Neural progenitor cell (in vitro differentiated cells): ENCODE results near the gene IFIT5. TPM values are rescaled to one million over a fixed set of nuclear protein-coding genes. Genes with fewer than 3 reads are reported as not detected.
"Not testable (repeated sequence)": the region's sequence is repeated elsewhere in the genome, so short reads cannot be mapped to it uniquely, and the experiment has no call there.

Source experiments
- DNase-seq: peaks from one replicate; pipeline ENCODE4 v3.0.0-alpha.2; 2016; ENCODE audit warnings: low spot score
- H2AFZ ChIP-seq: fragments of 200-600 bp; sonication (generic); replicated peaks from 2 replicates; pipeline ENCODE4 v1.6.1; 2016; ENCODE audit warnings: antibody characterized with exemption
- H3F3A ChIP-seq: fragments of 200-600 bp; sonication (generic); 2 replicates; pipeline ENCODE4 v1.6.1; 2016; ENCODE audit warnings: antibody characterized with exemption, low read depth
- H3K27ac ChIP-seq: fragments of 200-600 bp; sonication (generic); 2 replicates; pipeline ENCODE4 v1.5.1; 2016; ENCODE audit warnings: mild to moderate bottlenecking
- H3K27me3 ChIP-seq: fragments of 200-600 bp; sonication (generic); 2 replicates; pipeline ENCODE4 v1.6.1; 2016; ENCODE audit warnings: mild to moderate bottlenecking, moderate library complexity
- H3K36me3 ChIP-seq: fragments of 200-600 bp; sonication (generic); 2 replicates; pipeline ENCODE4 v1.5.1; 2016
- H3K4me1 ChIP-seq: fragments of 200-600 bp; sonication (generic); 2 replicates; pipeline ENCODE4 v1.6.1; 2016; ENCODE audit warnings: mixed run types
- H3K4me2 ChIP-seq: fragments of 200-600 bp; sonication (generic); 2 replicates; pipeline ENCODE4 v1.6.1; 2016
- H3K4me3 ChIP-seq: fragments of 200-600 bp; sonication (generic); 2 replicates; pipeline ENCODE4 v1.5.1; 2016
- H3K79me2 ChIP-seq: fragments of 200-600 bp; sonication (generic); 2 replicates; pipeline ENCODE4 v1.6.1; 2016; ENCODE audit warnings: low read depth
- H3K9ac ChIP-seq: fragments of 200-600 bp; sonication (generic); 2 replicates; pipeline ENCODE4 v1.6.1; 2016
- H3K9me3 ChIP-seq: fragments of 200-600 bp; sonication (generic); 2 replicates; pipeline ENCODE4 v1.5.1; 2016; ENCODE audit warnings: low read depth
- H4K20me1 ChIP-seq: fragments of 200-600 bp; sonication (generic); 2 replicates; pipeline ENCODE4 v1.6.1; 2016; ENCODE audit warnings: low read depth
- H3K27ac Mint-ChIP-seq: 3 replicates; pipeline ENCODE4 v1.8.0; 2021; ENCODE audit warnings: mixed read lengths
- H3K27me3 Mint-ChIP-seq: 2 replicates; pipeline ENCODE4 v1.8.0; 2022; ENCODE audit warnings: low read depth, mild to moderate bottlenecking, inconsistent platforms, moderate library complexity, mixed read lengths; ENCODE audit not compliant: insufficient read depth
- H3K36me3 Mint-ChIP-seq: 3 replicates; pipeline ENCODE4 v1.8.0; 2021; ENCODE audit warnings: mixed read lengths
- H3K4me1 Mint-ChIP-seq: 3 replicates; pipeline ENCODE4 v1.8.0; 2021; ENCODE audit warnings: mixed read lengths
- H3K4me3 Mint-ChIP-seq: 3 replicates; pipeline ENCODE4 v1.8.0; 2021; ENCODE audit warnings: mild to moderate bottlenecking, moderate library complexity, mixed read lengths
- H3K9me3 Mint-ChIP-seq: 3 replicates; pipeline ENCODE4 v1.8.0; 2020; ENCODE audit warnings: mixed read lengths
- CTCF ChIP-seq: fragments of 200-600 bp; sonication (generic); IDR thresholded peaks from 2 replicates; pipeline ENCODE4 v1.5.1; 2017; ENCODE audit warnings: antibody characterized with exemption, mild to moderate bottlenecking
- EZH2 ChIP-seq: fragments of 200-600 bp; sonication (generic); IDR thresholded peaks from 2 replicates; pipeline ENCODE4 v1.6.1; 2017; ENCODE audit warnings: antibody characterized with exemption, mild to moderate bottlenecking, moderate library complexity
- EZH2phosphoT487 ChIP-seq: fragments of 200-600 bp; sonication (generic); IDR thresholded peaks from 2 replicates; pipeline ENCODE4 v1.6.1; 2017; ENCODE audit warnings: antibody characterized with exemption
- total RNA-seq: library from RNA; depleted of rRNA; stranded (reverse); fragments of >200 nt; gene quantifications from 2 replicates; pipeline ENCODE4 v1.2.3, GENCODE V29; 2015; ENCODE audit warnings: low replicate concordance

The IFIT5 gene
- total RNA-seq, 1 donor from 2014 or later, result 7.0 TPM

- Histone ChIP-seq H3K27me3 (peaks cover 15% of the 10 kb centered on the region), H3F3A (peaks cover 14% of the 10 kb centered on the region)
- not testable (repeated sequence) for H2AFZ ChIP-seq, H3K79me2 ChIP-seq, H4K20me1 ChIP-seq, H3K9ac ChIP-seq, H3K27ac ChIP-seq, H3K4me1 ChIP-seq, H3K4me3 ChIP-seq, H3K36me3 ChIP-seq, H3K4me3 Mint-ChIP-seq, H3K4me2 ChIP-seq, H3K27me3 Mint-ChIP-seq, H3K9me3 ChIP-seq, H3K27ac Mint-ChIP-seq, DNase-seq
- peaks cover 12% of the 10 kb centered on the region for H3K36me3 Mint-ChIP-seq
- H3K4me1 Mint-ChIP-seq, result peaks cover 11% of the 10 kb centered on the region
- H3K9me3 Mint-ChIP-seq, result peaks cover 11% of the 10 kb centered on the region
Measured at GRCh38 chr10:89411135-89411534, 3.2 kb upstream of the IFIT5 start.

- not testable (repeated sequence) for H2AFZ ChIP-seq, H3K9ac ChIP-seq, H3K4me1 ChIP-seq, H3K9me3 ChIP-seq, H3K79me2 ChIP-seq, H3K9me3 Mint-ChIP-seq, H3K36me3 ChIP-seq, DNase-seq, H4K20me1 ChIP-seq, H3K4me2 ChIP-seq, H3K4me3 Mint-ChIP-seq, H3K27ac ChIP-seq, H3K4me3 ChIP-seq, H3K27me3 Mint-ChIP-seq
- H3K4me1 Mint-ChIP-seq, result peaks cover 12% of the 10 kb centered on the region
- peak overlapping the region; percentile 46 for H3K27ac Mint-ChIP-seq
- H3K27me3 ChIP-seq, result peaks cover 23% of the 10 kb centered on the region
- H3F3A ChIP-seq, result peaks cover 14% of the 10 kb centered on the region
- peaks cover 11% of the 10 kb centered on the region for H3K36me3 Mint-ChIP-seq
Measured at GRCh38 chr10:89412276-89412675, 2.1 kb upstream of the IFIT5 start.

GRCh38 chr10:89413398-89413912 lies 913 bp upstream of the IFIT5 start:
- H3K9ac ChIP-seq, result no peak overlapping the region

GRCh38 chr10:89414879-89415821 lies 782 bp downstream of the IFIT5 start:
- no peak overlapping the region for H3K27ac ChIP-seq
- H3K4me1 ChIP-seq, result peaks cover 4% of the 10 kb centered on the region
- TF ChIP-seq EZH2phosphoT487, result peak; percentile 13
- peak; percentile 74 for TF ChIP-seq EZH2
- no peak for TF ChIP-seq CTCF
- H3K4me3 Mint-ChIP-seq, result peak overlapping the region; percentile 98
- no peaks in the 10 kb centered on the region for H3K79me2 ChIP-seq
- peak overlapping the region; percentile 98 for H2AFZ ChIP-seq
- peak overlapping the region; percentile 22 for H3K9ac ChIP-seq
- peak; percentile 60 for DNase-seq
- no peaks in the 10 kb centered on the region for H3K36me3 ChIP-seq
- H3K4me3 ChIP-seq, result peak overlapping the region; percentile 65
- peaks cover 12% of the 10 kb centered on the region for H3K4me1 Mint-ChIP-seq
- peaks cover 20% of the 10 kb centered on the region for H3K36me3 Mint-ChIP-seq
- peaks cover 7% of the 10 kb centered on the region for H3K9me3 Mint-ChIP-seq
- peak overlapping the region; percentile 19 for H3K27ac Mint-ChIP-seq
- no peaks in the 10 kb centered on the region for H3K27me3 Mint-ChIP-seq
- H3F3A ChIP-seq, result peaks cover 14% of the 10 kb centered on the region
- H3K9me3 ChIP-seq, result no peaks in the 10 kb centered on the region
- no peaks in the 10 kb centered on the region for H4K20me1 ChIP-seq
- peak overlapping the region; percentile 87 for H3K4me2 ChIP-seq
- H3K27me3 ChIP-seq, result peaks cover 23% of the 10 kb centered on the region

More at GRCh38 chr10:89413398-89413912, 913 bp upstream of the IFIT5 start:
- peaks cover 12% of the 10 kb centered on the region for H3K4me1 Mint-ChIP-seq
- Histone ChIP-seq H3K4me2 (peak overlapping the region; percentile 87), H3K27ac (no peak overlapping the region), H2AFZ (no peak overlapping the region), H3K4me1 (peaks cover 4% of the 10 kb centered on the region), H3K4me3 (no peak overlapping the region), H3K9me3 (no peaks in the 10 kb centered on the region), H3K27me3 (peaks cover 23% of the 10 kb centered on the region), H3K79me2 (no peaks in the 10 kb centered on the region), H4K20me1 (no peaks in the 10 kb centered on the region), H3F3A (peaks cover 14% of the 10 kb centered on the region), H3K36me3 (no peaks in the 10 kb centered on the region)
- H3K36me3 Mint-ChIP-seq, result peaks cover 19% of the 10 kb centered on the region
- peak overlapping the region; percentile 99 for H3K27ac Mint-ChIP-seq
- peak overlapping the region; percentile 98 for H3K4me3 Mint-ChIP-seq
- TF ChIP-seq EZH2phosphoT487 (no peak), CTCF (no peak), EZH2 (no peak)
- H3K9me3 Mint-ChIP-seq, result peaks cover 7% of the 10 kb centered on the region
- H3K27me3 Mint-ChIP-seq, result no peaks in the 10 kb centered on the region
- DNase-seq, result no peak
